Measurements from ENCODE around the gene TSHR.
"Not testable (repeated sequence)": the region's sequence is repeated elsewhere in the genome, so short reads cannot be mapped to it uniquely, and the experiment has no call there.

TSHR gene

DNA sequence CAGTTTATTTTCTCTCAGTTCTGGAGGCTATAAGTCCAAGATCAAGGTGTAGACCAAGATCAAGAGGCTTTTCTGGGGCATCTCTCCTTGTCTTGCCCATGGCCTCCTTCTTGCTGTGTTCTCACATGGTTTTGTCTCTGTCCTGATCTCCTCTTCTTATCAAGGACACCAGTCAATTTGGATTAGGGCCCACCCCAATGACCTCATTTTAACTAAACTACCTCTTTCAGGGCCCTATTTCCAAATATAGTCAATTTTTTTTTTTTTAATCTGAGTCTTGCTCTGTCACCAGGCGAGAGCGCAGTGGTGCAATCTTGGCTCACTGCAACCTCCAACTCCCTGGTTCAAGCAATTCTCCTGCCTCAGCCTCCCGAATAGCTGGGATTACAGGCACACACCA is 50.8 kb downstream of the TSHR start:
- Histone ChIP-seq H3K4me3 (no peak overlapping the region), H3K27ac (no peak overlapping the region)
- no peak for DNase-seq (ENCODE audit: low spot score)
- TF ChIP-seq, protein P1, sequence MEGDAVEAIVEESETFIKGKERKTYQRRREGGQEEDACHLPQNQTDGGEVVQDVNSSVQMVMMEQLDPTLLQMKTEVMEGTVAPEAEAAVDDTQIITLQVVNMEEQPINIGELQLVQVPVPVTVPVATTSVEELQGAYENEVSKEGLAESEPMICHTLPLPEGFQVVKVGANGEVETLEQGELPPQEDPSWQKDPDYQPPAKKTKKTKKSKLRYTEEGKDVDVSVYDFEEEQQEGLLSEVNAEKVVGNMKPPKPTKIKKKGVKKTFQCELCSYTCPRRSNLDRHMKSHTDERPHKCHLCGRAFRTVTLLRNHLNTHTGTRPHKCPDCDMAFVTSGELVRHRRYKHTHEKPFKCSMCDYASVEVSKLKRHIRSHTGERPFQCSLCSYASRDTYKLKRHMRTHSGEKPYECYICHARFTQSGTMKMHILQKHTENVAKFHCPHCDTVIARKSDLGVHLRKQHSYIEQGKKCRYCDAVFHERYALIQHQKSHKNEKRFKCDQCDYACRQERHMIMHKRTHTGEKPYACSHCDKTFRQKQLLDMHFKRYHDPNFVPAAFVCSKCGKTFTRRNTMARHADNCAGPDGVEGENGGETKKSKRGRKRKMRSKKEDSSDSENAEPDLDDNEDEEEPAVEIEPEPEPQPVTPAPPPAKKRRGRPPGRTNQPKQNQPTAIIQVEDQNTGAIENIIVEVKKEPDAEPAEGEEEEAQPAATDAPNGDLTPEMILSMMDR (IDR thresholded peaks at IDR 0.05) = no peak

DNA sequence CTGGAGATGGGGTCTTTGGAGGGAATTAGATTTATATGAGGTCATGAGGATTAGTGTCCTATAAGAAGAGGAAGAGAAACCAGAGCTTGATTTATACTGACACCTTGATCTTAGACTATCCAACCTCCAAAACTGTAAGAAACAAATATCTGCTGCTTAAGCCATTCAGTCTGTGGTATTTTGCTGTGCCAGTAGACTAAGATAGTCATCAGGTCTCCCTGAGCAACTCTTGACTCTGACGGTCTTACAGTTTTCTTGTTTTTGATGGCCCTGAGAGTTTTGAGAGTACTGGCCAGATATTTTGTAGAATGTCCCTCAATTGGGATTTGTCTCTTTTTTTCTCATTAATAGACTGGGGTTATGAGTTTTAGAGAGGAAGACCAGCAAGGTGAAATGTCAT is 51.7 kb downstream of the TSHR start:
- H3K4me3 ChIP-seq = no peak overlapping the region
- no peak for DNase-seq (ENCODE audit: low spot score)
- TF ChIP-seq, protein P1 (IDR thresholded peaks at IDR 0.05) = no peak
- H3K27ac ChIP-seq = no peak overlapping the region

DNA sequence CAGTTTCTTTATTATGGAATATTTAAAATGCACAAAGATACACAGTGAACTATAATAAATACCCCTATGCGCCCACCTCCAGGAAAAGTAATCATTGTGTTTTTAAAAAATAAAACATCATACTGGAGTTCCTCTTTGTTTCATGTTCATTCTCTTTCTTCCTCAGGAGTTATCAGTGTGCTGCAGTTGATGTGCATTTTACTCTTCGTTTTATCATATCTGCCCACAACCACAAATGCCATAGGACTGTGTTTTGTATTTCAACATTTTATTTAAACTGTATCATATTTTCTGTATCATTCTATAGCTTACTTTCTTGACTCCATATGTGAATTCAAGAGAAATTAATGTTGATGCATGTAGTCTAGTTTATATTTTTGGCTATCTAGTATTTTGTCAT is 53.9 kb downstream of the TSHR start:
- DNase-seq (ENCODE audit: low spot score) = no peak
- H3K4me3 ChIP-seq = no peak overlapping the region
- H3K27ac ChIP-seq = no peak overlapping the region
- TF ChIP-seq, protein P1 (IDR thresholded peaks at IDR 0.05) = no peak

DNA sequence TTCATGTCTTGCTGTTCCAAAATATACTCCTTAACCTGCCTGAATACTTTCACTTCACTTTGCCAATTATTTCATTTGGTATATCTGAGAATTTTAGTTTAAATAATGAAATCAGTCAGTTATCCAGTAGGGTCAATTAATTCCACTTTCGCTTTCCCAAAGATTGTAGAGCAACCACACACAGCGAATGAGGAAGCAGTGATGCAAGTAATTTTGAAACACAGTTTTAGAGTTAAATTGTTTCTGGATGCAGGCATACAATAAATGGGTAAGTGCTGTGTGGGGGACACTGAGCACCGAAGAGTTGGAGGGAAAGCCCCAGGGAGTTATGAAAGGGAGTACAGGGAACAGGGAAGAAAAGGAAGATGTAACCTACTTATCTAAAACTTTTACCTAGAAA is 62.8 kb downstream of the TSHR start:
- TF ChIP-seq, protein P1 (IDR thresholded peaks at IDR 0.05) = no peak
- Histone ChIP-seq H3K4me3 (no peak overlapping the region), H3K27ac (no peak overlapping the region)
- DNase-seq (ENCODE audit: low spot score) = no peak

DNA sequence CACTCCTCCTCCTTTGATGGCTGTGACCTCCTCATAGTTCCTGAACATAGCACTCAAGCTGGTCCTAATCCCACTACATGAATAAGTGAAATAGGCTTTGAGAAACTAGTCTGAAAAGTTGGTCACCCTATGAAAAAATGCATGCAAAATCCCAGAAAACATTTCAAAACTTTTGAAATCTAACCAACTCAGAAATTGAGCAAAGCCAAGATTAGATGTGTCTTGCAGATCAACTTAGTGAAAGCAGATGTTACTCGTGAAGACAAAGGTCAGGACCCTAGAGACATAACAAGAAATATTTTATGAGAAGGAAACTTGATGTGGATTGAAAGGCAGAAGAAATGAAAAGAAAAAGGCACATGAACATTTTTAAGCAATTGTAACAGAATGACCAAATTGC is 63.3 kb downstream of the TSHR start:
- no peak for DNase-seq (ENCODE audit: low spot score)
- Histone ChIP-seq H3K4me3 (no peak overlapping the region), H3K27ac (no peak overlapping the region)
- TF ChIP-seq, protein P1 (IDR thresholded peaks at IDR 0.05) = no peak

DNA sequence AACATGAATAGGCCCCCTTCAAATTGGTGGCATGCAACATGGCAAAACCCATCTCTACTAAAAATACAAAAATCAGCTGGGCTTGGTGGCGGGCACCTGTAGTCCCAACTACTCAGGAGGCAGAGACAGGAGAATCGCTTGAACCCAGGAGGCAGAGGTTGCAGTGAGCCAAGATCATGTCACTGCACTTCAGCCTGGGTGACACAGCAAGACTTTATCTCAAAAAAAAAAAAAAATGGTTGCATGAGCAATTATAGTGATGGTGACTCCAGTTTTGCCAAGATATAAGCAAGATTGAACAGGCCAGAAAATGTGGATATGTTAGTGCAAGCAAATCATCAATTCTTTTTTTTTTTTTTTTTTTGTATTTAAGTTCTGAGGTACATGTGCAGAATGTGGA is 63.7 kb downstream of the TSHR start:
- not testable (repeated sequence) for H3K27ac ChIP-seq; H3K4me3 ChIP-seq; DNase-seq (ENCODE audit: low spot score)

DNA sequence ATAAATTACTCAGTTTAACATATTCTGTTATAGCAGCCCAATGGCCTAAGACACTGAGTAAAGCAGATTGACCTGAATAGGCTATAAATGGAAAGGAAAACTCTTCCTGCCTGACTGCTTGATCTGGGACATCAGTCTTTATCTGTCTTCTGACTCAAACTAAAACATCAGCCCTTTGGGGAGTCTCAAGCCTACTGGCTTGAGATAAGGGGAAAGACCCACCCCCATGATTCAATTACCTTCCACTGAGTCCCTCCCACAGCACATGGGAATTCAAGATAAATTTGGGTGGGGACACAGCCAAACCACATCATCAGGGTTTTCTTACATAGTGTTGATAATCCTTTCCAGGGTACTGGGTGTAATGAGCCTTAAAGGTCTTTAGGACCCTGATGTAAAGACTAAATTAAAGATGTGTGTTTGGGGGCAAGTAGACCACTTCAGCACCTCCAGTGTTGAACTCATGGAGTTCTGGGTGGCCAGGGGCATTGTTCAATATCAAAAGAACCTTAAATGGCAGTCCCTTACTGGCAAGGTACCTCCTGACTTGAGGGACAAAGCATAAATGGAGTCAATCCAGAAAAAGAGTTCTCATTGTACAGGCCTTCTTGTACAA is 67.8 kb downstream of the TSHR start:
- no peak for DNase-seq (ENCODE audit: low spot score)
- TF ChIP-seq, protein P1 (IDR thresholded peaks at IDR 0.05) = no peak
- Histone ChIP-seq H3K27ac (no peak overlapping the region), H3K4me3 (no peak overlapping the region)

DNA sequence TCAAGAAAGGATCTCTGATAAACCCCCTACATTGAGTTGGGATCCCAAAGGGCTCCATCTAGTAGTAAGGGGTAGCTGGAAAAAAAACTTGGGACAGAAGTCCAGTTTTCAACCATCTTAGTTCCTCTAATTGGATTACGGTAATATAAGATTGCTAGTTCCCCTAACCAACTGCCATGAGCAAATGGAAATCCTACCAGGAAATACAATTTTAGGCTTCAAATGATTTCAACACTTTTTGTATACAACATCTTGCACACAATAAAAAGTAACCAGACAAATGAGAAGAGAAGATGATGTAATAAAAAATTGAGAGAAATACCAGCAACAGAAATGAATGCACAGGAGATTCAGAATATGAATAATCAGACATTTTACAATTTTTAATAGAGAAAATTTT is 73.0 kb downstream of the TSHR start:
- DNase-seq (ENCODE audit: low spot score) = no peak
- Histone ChIP-seq H3K27ac (no peak overlapping the region), H3K4me3 (no peak overlapping the region)
- TF ChIP-seq, protein P1 (IDR thresholded peaks at IDR 0.05) = no peak

Data from coronary artery (tissue), 2 donors.